ENCODE results near the gene ZC2HC1B.
"Not testable (repeated sequence)": the region's sequence is repeated elsewhere in the genome, so short reads cannot be mapped to it uniquely, and the experiment has no call there.

DNA sequence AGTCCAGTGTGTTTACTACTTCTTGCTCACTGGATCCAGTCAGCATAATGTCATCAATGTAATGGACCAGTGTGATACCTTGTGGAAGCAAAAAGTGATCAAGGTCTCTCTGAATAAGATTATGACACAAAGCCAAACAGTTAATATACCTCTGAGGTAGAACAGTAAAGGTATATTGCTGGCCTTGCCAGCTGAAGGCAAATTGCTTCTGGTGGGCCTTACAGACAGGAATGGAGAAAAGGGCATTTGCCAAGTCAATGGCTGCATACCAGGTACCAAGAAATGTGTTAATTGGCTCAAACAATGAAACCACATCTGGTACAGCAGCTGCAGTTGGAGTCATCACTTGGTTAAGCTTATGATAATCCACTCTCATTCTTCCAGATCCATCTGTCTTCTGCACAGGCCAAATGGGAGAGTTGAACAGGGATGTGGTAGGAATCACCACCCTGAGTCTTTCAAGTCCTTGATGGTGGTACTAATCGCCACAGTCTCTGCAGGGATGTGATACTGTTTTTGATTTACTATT, 7.0 kb downstream of the ZC2HC1B start:
- TF ChIP-seq, protein P1, sequence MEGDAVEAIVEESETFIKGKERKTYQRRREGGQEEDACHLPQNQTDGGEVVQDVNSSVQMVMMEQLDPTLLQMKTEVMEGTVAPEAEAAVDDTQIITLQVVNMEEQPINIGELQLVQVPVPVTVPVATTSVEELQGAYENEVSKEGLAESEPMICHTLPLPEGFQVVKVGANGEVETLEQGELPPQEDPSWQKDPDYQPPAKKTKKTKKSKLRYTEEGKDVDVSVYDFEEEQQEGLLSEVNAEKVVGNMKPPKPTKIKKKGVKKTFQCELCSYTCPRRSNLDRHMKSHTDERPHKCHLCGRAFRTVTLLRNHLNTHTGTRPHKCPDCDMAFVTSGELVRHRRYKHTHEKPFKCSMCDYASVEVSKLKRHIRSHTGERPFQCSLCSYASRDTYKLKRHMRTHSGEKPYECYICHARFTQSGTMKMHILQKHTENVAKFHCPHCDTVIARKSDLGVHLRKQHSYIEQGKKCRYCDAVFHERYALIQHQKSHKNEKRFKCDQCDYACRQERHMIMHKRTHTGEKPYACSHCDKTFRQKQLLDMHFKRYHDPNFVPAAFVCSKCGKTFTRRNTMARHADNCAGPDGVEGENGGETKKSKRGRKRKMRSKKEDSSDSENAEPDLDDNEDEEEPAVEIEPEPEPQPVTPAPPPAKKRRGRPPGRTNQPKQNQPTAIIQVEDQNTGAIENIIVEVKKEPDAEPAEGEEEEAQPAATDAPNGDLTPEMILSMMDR (conservative IDR thresholded peaks at IDR 0.05) = not testable (repeated sequence)
- not testable (repeated sequence) for TF ChIP-seq ZFX (IDR thresholded peaks at IDR 0.05)
